GM12878 (cell line): ENCODE results near the gene CFAP61. TPM values are rescaled to one million over a fixed set of nuclear protein-coding genes. Genes with fewer than 3 reads are reported as not detected.

ENCODE experiments used
- ASH2L ChIP-seq: fragments of 300-600, 200-600 bp; sonication (generic); IDR thresholded peaks from 2 replicates; pipeline ENCODE4 v1.6.1; 2017; ENCODE audit warnings: low read depth, mild to moderate bottlenecking, borderline replicate concordance
- ETV6 ChIP-seq, 2 experiments: fragments of 450-650 bp in 1 of 2; IDR thresholded peaks in 1 of 2; conservative IDR thresholded peaks in 1 of 2; 2 replicates each; pipeline ENCODE4 v1.6.1; 2014; ENCODE audit warnings: antibody characterized with exemption in 1 of 2, borderline replicate concordance in 1 of 2, low read depth in 1 of 2, mild to moderate bottlenecking in 1 of 2, moderate library complexity in 1 of 2
- GATAD2B ChIP-seq: fragments of 450-650 bp; conservative IDR thresholded peaks from 2 replicates; pipeline ENCODE4 v1.6.1; 2017; ENCODE audit warnings: low read depth, mild to moderate bottlenecking, moderate library complexity
- IKZF1 ChIP-seq: fragments of 450-650 bp; conservative IDR thresholded peaks from 2 replicates; pipeline ENCODE4 v1.6.1; 2017; ENCODE audit warnings: antibody characterized with exemption, mild to moderate bottlenecking
- MYB ChIP-seq: fragments of 150-350 bp; IDR thresholded peaks from 2 replicates; pipeline ENCODE4 v1.6.1; 2014; ENCODE audit warnings: mild to moderate bottlenecking, low read depth, low read length, borderline replicate concordance
- NBN ChIP-seq: fragments of 450-650 bp; IDR thresholded peaks from 2 replicates; pipeline ENCODE4 v1.6.1; 2016
- NFIC ChIP-seq: IDR thresholded peaks from 2 replicates; pipeline ENCODE4 v1.6.1; 2012; ENCODE audit warnings: low read depth, mild to moderate bottlenecking, inconsistent platforms, low read length, moderate library complexity
- POLR2A ChIP-seq: IDR thresholded peaks from 2 replicates; pipeline ENCODE4 v1.6.1; 2011; ENCODE audit warnings: low read depth, mild to moderate bottlenecking, low read length
- SUZ12 ChIP-seq: fragments of 200-600 bp; sonication (generic); IDR thresholded peaks from one replicate; pipeline ENCODE4 v1.6.1; 2018; ENCODE audit warnings: antibody characterized with exemption, mild to moderate bottlenecking; ENCODE audit not compliant: unreplicated experiment
- ZNF384 ChIP-seq: IDR thresholded peaks from 2 replicates; pipeline ENCODE4 v1.6.1; 2012; ENCODE audit warnings: low read depth, mild to moderate bottlenecking, low read length, improper control_type of control experiment, borderline replicate concordance
- polyA plus RNA-seq, 11 experiments: library from polyadenylated mRNA; depleted of rRNA in 4 of 11; unstranded in 6 of 11; stranded (reverse) in 5 of 11; fragments of >200 nt; fragmentation: Nextera tagmentation in 4 of 11; fragmentation: Illumina TruSeq in 1 of 11; extraction: Ambion mirVana in 4 of 11; extraction: Trizol in 1 of 11; gene quantifications; 1 replicate in 1 of 11; 2 replicates in 10 of 11; pipeline versions ENCODE4 v1.2.1 to v1.2.3, GENCODE V29; 2011 to 2016; ENCODE audit warnings: inconsistent platforms in 2 of 11, missing spikeins in 2 of 11, low read depth in 1 of 11
- total RNA-seq, 4 experiments: library from RNA; depleted of rRNA in 3 of 4; stranded (reverse); fragments of >200 nt in 3 of 4; fragmentation: Illumina TruSeq in 1 of 4; extraction: Trizol in 1 of 4; gene quantifications; 2 replicates each; pipeline versions ENCODE4 v1.2.1 to v1.2.3, GENCODE V29; 2013 to 2021
- TF ChIP-seq, protein P1 (sequence below): fragments of 450-650 bp; IDR thresholded peaks from 2 replicates; pipeline ENCODE4 v1.6.1; 2018; ENCODE audit warnings: mild to moderate bottlenecking, low read depth, moderate library complexity; ENCODE audit not compliant: partially characterized antibody
- TF ChIP-seq, protein P2 (sequence below): fragments of 150-350 bp; IDR thresholded peaks from 2 replicates; pipeline ENCODE4 v1.6.1; 2014; ENCODE audit warnings: mild to moderate bottlenecking, low read depth, low read length

The CFAP61 gene
- total and polyA plus RNA-seq, 10 of the 15 experiments (the other 5 are each of a cell fraction or from before 2014, with no cell fraction given), result 0.11 to 0.41 (median 0.24) TPM; not detected in 7

DNA sequence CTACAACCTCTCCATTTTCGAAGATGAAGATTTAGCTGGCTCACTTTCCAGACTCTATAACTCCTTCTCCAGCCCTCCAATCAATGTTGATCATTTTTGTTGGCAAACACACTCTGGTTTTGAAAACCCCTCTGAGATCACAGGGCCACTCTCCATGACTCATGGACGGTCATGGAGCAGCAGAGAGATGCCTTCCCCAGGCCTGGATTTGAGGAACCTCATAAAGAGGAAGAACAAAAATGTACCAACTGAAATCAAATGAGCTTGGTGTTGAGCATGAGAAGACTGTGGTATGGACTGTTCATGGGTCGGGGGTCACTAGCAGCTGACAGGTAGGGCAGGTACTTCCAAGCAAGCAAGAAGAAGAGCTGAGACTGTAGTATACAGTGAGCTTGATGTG, 202.8 kb downstream of the CFAP61 start (continued):
- TF ChIP-seq, protein P1, sequence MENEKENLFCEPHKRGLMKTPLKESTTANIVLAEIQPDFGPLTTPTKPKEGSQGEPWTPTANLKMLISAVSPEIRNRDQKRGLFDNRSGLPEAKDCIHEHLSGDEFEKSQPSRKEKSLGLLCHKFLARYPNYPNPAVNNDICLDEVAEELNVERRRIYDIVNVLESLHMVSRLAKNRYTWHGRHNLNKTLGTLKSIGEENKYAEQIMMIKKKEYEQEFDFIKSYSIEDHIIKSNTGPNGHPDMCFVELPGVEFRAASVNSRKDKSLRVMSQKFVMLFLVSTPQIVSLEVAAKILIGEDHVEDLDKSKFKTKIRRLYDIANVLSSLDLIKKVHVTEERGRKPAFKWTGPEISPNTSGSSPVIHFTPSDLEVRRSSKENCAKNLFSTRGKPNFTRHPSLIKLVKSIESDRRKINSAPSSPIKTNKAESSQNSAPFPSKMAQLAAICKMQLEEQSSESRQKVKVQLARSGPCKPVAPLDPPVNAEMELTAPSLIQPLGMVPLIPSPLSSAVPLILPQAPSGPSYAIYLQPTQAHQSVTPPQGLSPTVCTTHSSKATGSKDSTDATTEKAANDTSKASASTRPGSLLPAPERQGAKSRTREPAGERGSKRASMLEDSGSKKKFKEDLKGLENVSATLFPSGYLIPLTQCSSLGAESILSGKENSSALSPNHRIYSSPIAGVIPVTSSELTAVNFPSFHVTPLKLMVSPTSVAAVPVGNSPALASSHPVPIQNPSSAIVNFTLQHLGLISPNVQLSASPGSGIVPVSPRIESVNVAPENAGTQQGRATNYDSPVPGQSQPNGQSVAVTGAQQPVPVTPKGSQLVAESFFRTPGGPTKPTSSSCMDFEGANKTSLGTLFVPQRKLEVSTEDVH, result no peak
- TF ChIP-seq ASH2L (no peak), NFIC (no peak), IKZF1 (no peak), GATAD2B (no peak), NBN (no peak), ZNF384 (no peak), MYB (no peak), ETV6 (conservative IDR thresholded peaks at IDR 0.05 in 1 of 2, IDR thresholded peaks at IDR 0.05 in 1 of 2; ENCODE audit: borderline replicate concordance in 1 of 2, low read depth in 1 of 2) (no peak), SUZ12 (no peak), POLR2A (no peak)
- TF ChIP-seq, protein P2, sequence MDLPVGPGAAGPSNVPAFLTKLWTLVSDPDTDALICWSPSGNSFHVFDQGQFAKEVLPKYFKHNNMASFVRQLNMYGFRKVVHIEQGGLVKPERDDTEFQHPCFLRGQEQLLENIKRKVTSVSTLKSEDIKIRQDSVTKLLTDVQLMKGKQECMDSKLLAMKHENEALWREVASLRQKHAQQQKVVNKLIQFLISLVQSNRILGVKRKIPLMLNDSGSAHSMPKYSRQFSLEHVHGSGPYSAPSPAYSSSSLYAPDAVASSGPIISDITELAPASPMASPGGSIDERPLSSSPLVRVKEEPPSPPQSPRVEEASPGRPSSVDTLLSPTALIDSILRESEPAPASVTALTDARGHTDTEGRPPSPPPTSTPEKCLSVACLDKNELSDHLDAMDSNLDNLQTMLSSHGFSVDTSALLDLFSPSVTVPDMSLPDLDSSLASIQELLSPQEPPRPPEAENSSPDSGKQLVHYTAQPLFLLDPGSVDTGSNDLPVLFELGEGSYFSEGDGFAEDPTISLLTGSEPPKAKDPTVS, result no peak
